ENCODE measurements around the gene UTP14C. TPM values are rescaled to one million over a fixed set of nuclear protein-coding genes. Genes with fewer than 3 reads are reported as not detected.

The UTP14C gene
- total and polyA plus RNA-seq, 12 donors, result 1.4 to 21.4 (median 14.1) TPM

DNA sequence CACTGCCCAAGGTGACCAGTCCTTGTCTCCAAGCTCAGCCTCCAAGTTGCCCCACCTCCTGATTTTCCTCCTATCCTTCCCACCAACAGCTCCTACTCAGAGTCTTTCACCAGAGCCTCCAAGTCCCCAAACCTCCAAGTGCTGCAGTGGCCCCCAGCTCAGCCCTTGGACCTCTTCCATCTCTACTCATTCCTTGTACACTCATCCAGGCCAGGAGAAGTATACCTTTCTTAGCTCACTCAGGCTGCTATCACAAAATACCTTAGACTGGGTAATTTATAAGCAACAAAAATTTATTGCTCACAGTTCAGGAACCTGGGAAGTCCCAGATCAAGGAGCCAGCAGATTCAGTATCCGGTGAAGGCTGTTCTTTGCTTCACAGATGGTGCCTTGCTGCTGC lies 24.6 kb upstream of the UTP14C start:
- Histone ChIP-seq H3K27me3 (no peaks in the 10 kb centered on the region), H3K36me3 (replicated peaks in 1 of 2) (no peaks in the 10 kb centered on the region), H3K4me1 (replicated peaks in 1 of 2) (no peaks in the 10 kb centered on the region), H3K27ac (no peak overlapping the region), H3K9me3 (replicated peaks in 1 of 3) (no peaks in the 10 kb centered on the region), H3K4me3 (no peak overlapping the region)
- WGBS, 4 donors, result 69 to 88% (median 76%) methylated on average over 1 of the region's 1 CpG
- DNase-seq, result no peak
- TF ChIP-seq CTCF (IDR thresholded peaks at IDR 0.05) (no peak), POLR2A (IDR thresholded peaks at IDR 0.05) (no peak)
- intact Hi-C loops (cut with DNase I), result loop anchor here (5.0 to 10.0 kb wide), 2 partner anchors 125 to 127 kb away; partner anchors contain the start of gene NEK5 (in 2 of the 2)

- Histone ChIP-seq H3K27ac (no peak overlapping the region), H3K9me3 (replicated peaks in 1 of 3) (no peaks in the 10 kb centered on the region), H3K4me3 (no peak overlapping the region), H3K36me3 (replicated peaks in 1 of 2) (no peaks in the 10 kb centered on the region), H3K27me3 (no peaks in the 10 kb centered on the region), H3K4me1 (replicated peaks in 1 of 2) (no peaks in the 10 kb centered on the region)
- intact Hi-C loops (cut with DNase I), result loop anchor here (5.0 to 10.0 kb wide), 2 partner anchors 124 to 126 kb away; partner anchors contain the start of gene NEK5 (in 2 of the 2)
- 36 to 52% (median 41%) methylated on average over 3 of the region's 3 CpGs for WGBS, 4 donors
- peak; percentile 48 to 68 (median 62) for TF ChIP-seq CTCF (IDR thresholded peaks at IDR 0.05)
- no peak for TF ChIP-seq POLR2A (IDR thresholded peaks at IDR 0.05)
- no peak for DNase-seq
Measured at GRCh38 chr13:52001120-52001731, 23.3 kb upstream of the UTP14C start.

GRCh38 chr13:52002361-52002760 lies 22.1 kb upstream of the UTP14C start:
- H3K27ac ChIP-seq, result no peak overlapping the region
- no peaks in the 10 kb centered on the region for H3K9me3 ChIP-seq (replicated peaks in 1 of 3)
- no peaks in the 10 kb centered on the region for H3K27me3 ChIP-seq
- no peak for TF ChIP-seq CTCF (IDR thresholded peaks at IDR 0.05)
- no peak for TF ChIP-seq POLR2A (IDR thresholded peaks at IDR 0.05)
- H3K4me3 ChIP-seq, result no peak overlapping the region
- H3K4me1 ChIP-seq (replicated peaks in 1 of 2), result no peaks in the 10 kb centered on the region
- no peak for DNase-seq
- 74 to 80% (median 77%) methylated on average over 3 to 4 of the region's 4 CpGs for WGBS, 4 donors
- intact Hi-C loops (cut with DNase I), result loop anchor here (5.0 to 10.0 kb wide), 2 partner anchors 122 to 125 kb away; partner anchors contain the start of gene NEK5 (in 2 of the 2)
- no peaks in the 10 kb centered on the region for H3K36me3 ChIP-seq (replicated peaks in 1 of 2)

GRCh38 chr13:52003541-52003940 lies 20.9 kb upstream of the UTP14C start:
- H3K36me3 ChIP-seq (replicated peaks in 1 of 2), result no peaks in the 10 kb centered on the region
- no peaks in the 10 kb centered on the region for H3K4me1 ChIP-seq (replicated peaks in 1 of 2)
- intact Hi-C loops (cut with DNase I), result loop anchor here (5.0 to 10.0 kb wide), 2 partner anchors 121 to 124 kb away; partner anchors contain the start of gene NEK5 (in 2 of the 2)
- H3K4me3 ChIP-seq, result no peak overlapping the region
- no peak for TF ChIP-seq POLR2A (IDR thresholded peaks at IDR 0.05)
- TF ChIP-seq CTCF (IDR thresholded peaks at IDR 0.05), result no peak
- no peak overlapping the region for H3K27ac ChIP-seq
- no peaks in the 10 kb centered on the region for H3K9me3 ChIP-seq (replicated peaks in 1 of 3)
- DNase-seq, result no peak
- WGBS, 4 donors, result 86 to 90% (median 88%) methylated on average over 4 of the region's 4 CpGs
- H3K27me3 ChIP-seq, result no peaks in the 10 kb centered on the region
